HTERT RPE-1 (cell line): Measurements from ENCODE around the gene PARD3B.
"Not testable (repeated sequence)": the region's sequence is repeated elsewhere in the genome, so short reads cannot be mapped to it uniquely, and the experiment has no call there.

Source experiments
- in situ Hi-C: fragments of 300-500 bp; cut with MboI; formaldehyde crosslinking; loops from 4 replicates; pipeline ENCODE4 v1.14.3; 2020; ENCODE audit warnings: low sequenced_read_pairs

The PARD3B gene

DNA sequence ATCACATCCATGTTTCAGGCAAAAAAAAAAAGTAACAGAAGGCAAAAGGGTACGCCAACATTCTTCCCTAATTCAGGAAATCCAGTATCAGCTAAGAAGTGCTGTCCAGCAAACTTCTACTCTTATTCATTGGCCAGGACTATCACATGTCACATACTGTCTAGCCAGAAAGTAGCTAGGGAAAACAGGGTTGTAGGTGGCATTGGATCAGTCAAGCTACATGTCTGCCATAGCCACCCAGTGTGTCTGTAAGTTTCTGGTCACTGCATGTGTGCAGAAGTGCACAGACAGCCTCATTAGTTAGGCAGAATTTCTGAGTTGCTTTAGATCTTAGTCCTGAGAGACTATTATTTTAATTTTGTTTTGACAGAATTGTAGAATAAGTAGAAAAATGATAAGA lies 671.7 kb downstream of the PARD3B start:
- in situ Hi-C loops: no loop called here

- in situ Hi-C loops: no loop called here
Measured at GRCh38 chr2:205218056-205218455, 672.8 kb downstream of the PARD3B start.

DNA sequence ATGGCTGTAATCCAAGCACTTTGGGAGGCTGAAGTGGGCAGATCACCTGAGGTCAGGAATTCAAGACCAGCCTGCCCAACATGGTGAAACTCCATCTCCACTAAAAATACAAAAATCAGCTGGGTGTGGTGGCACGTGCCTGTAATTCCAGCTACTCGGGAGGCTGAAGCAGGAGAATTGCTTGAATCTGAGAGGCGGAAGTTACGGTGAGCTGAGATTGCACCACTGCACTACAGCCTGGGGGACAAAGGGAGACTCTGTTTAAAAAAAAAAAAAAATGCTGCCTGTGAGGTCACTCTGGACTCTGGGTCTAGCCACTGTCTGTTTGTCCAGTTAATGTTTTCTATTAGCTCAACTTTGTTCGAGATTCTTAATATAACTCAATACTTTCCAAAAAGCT lies 673.5 kb downstream of the PARD3B start:
- in situ Hi-C loops: not testable (repeated sequence)

DNA sequence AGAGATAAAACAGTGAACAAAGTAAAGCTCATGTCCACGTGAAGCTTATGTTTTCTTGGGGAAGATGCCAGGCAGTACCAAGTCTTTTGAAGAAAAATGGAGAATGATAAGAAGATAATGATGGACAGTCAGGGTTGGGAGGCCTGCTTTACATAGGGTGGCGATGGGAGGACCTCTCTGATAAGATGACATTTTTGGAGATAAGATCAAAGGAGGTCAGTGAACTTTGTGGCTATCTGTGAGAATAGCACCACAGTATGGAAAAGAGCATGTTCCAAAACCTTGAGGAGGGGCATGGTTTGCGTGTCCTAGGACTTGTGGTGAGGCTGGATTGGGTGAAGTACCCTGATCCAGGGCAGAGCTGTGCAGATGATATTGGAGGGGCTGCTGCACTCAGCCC lies 675.3 kb downstream of the PARD3B start:
- in situ Hi-C loops: no loop called here

DNA sequence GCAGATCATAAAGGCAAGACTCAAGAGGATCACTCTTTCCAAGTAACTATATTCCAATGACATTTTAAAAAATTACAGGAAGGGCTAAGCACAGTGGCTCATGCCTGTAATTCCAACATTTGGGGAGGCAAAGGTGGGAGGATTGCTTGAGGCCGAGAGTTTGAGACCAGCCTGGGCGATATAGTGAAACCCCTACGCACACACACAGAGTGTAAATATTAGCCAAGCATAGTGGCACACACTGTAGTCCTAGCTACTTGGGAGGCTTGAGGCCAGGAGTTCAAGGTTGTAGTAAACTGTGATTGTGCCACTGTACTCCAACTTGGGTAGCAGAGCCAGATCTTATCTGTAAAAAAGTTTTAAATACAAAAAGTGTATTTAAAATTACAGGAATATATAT lies 686.8 kb downstream of the PARD3B start:
- in situ Hi-C loops: no loop called here

GRCh38 chr2:205235434-205235833 lies 690.2 kb downstream of the PARD3B start:
- in situ Hi-C loops: no loop called here

DNA sequence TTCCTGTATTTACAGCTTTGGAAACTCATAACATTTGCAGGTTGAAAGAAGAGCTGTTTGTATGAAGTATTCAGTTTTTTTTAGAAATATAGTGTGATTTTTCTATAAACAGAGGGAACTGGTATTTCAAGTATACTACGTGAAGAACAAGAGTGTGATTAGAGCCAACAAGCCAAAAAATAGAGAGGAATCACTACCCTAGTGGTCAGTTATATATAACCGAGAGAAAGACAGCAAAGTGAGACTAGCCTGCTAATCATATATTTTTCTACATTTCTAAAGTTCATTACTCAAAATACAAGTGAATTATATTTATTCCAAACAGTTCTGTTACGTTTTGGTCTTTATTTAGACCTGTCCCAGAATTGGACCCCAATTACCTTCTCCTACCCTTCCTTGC lies 692.2 kb downstream of the PARD3B start:
- in situ Hi-C loops: no loop called here

- in situ Hi-C loops: no loop called here
Measured at GRCh38 chr2:205245001-205245400, 699.7 kb downstream of the PARD3B start.

DNA sequence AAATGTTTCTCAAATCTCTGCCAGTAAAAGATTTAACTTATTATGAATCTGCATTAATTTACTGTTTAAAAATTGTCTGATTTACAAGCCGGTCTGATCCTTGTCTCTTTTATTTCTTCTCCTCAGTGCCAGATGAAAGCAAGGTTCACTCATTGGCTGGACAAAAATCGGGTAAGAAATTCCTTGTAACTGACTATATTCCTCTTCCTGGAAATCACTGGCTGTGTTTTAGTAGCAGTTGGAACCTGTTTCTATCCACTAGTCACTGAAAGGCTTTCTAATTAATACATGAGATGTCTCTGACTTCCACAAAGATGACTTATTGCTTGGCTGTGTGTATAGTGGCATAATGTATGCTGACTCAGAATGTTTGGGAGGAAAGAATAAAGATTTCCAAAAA lies 700.4 kb downstream of the PARD3B start:
- in situ Hi-C loops: no loop called here

GRCh38 chr2:205259121-205259520 lies 713.8 kb downstream of the PARD3B start:
- in situ Hi-C loops: no loop called here

GRCh38 chr2:205261516-205262020 lies 716.3 kb downstream of the PARD3B start:
- in situ Hi-C loops: no loop called here

DNA sequence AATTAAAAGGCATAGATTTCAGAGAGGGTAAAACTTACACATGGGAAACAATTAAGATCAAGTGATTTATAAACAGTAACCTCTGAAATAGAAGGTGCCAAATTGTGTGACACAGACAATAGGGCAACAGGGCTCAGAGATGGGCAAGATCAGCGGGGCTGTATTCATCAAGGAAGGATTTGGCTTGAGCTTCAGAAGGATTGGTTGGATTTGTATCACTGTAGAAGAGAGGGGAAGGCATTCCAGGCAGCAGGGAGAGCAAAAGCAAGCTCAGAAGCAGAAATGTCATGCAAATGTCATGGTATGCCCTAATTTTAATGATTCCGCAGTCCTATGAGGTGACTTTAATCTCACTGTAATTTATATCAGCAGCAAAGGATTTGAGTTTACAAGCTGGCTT lies 722.0 kb downstream of the PARD3B start:
- in situ Hi-C loops: no loop called here

DNA sequence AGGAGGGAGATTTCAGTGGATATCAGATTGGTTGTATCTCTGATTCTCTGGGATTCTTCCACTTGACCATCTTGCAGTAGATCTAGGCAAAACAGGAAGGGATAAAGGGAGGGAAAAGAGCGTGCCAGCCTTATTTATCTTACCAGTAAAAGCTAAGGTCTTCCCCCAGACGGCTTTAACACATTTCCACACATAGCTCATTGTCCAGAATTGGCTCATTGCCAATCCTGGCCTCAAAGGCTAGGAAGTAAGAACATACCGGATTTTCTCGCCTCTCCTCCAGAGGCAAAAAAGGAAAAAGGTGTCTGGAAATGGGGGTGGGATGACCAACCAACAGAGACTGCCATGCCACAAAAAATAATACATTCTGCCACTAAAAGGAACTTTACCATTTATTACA lies 725.4 kb downstream of the PARD3B start:
- in situ Hi-C loops: no loop called here

DNA sequence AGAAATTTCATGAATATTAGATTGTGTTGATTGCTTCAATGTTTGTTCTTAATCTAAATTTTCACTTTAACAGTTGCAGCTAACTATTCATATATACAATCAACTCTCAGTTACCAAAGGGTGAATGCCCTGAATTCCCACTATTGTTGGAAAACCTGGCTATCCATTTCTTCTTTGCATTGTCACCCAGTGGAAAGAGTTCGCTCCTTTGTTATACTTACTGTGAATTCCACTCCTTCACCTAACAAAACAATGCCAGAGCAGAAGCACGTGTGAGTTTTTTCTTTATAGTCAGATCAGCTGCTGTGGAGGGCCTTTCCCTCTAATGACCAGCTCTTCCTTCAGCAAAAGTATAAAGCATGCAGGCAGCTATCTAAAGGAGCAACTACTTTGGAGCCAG lies 727.9 kb downstream of the PARD3B start:
- in situ Hi-C loops: no loop called here

GRCh38 chr2:205273627-205274026 lies 728.4 kb downstream of the PARD3B start:
- in situ Hi-C loops: no loop called here

DNA sequence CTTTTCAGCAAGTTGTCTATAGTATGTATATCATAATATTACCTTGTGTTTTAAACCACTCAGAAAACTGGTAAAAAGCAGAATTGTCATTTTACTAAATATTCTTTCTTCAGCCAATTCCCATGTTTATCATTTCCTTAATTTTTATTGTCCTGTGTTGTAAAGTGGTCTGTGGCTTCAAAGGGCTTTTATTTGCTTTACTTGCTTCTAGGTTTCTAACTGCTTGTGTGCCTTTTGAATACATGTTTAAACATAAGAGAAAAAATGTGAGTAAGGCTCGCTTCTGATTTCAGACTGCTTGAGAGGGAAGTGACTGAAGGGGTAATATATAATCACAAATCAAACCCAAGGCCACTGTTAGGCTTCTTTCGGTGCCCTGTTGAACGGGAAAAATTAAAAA lies 729.5 kb downstream of the PARD3B start:
- in situ Hi-C loops: no loop called here

DNA sequence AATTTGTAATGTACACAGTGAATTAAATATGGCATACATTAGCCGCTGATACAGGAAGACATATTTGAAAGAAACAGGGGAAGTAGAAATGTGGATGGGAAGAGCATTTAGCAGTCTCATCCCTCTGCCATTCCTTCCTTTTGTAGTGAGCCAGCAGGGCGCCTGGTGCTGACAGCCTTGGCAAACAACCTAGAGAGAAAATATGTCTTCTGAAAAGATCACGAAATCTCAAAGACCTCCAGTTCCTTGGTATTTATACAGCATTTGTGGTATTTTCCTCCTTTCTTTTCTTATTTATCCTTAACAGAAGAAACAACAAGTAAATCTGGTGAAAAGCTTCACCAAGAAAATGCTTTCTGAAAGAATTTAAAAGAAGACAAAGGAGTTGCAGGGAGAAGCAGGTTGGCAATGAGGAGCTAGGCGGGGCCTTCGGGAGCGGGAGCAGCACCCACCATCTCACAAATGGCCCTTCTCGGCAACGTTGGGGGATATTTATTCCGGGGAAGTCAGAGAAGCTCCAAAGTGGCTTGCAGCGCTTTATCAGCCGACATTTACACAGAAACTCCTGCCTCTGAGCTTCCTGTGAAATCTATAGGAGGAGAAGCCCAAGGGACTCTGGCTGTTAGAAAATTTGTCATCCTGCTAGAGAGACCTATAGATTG lies 731.0 kb downstream of the PARD3B start:
- in situ Hi-C loops: no loop called here

GRCh38 chr2:205280596-205281236 lies 735.4 kb downstream of the PARD3B start:
- in situ Hi-C loops: no loop called here

GRCh38 chr2:205283736-205284270 lies 738.5 kb downstream of the PARD3B start:
- in situ Hi-C loops: no loop called here

DNA sequence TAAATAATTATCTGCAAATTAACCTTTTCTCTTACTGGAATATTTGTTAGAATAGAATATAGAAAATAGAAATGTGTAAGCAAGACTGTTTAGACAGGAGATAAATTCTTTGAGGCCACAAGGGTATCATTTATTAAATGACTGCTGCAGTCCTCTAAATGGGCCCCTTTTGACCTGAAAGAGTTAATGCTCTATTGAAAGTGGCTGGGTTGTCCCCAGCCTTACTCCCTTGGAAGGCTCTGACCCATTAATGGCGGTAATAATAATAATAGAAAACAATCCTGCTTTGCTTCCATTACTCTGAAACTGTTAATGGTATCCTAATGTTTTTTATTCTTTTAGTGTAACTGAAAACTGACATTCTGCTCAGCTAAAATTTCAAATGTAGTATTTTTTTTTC lies 739.1 kb downstream of the PARD3B start:
- in situ Hi-C loops: no loop called here

- in situ Hi-C loops: no loop called here
Measured at GRCh38 chr2:205287316-205287715, 742.0 kb downstream of the PARD3B start.

- in situ Hi-C loops: no loop called here
Measured at GRCh38 chr2:205288686-205289085, 743.4 kb downstream of the PARD3B start.
